Mesendoderm (in vitro differentiated cells): Measurements from ENCODE around the gene NFU1.
A peak's percentile ranks its signal among the peaks of the same experiment; 100 is the strongest.

Experiments used
- DNase-seq: peaks from one replicate; pipeline ENCODE4 v3.0.0; 2013
- H2AK5ac ChIP-seq: 2 replicates; pipeline ENCODE4 v1.6.1; 2013; ENCODE audit warnings: low read length, inconsistent platforms
- H2BK120ac ChIP-seq: 2 replicates; pipeline ENCODE4 v1.6.1; 2013; ENCODE audit warnings: low read depth, mild to moderate bottlenecking, low read length, moderate library complexity, mixed read lengths
- H2BK15ac ChIP-seq: replicated peaks from 2 replicates; pipeline ENCODE4 v1.6.1; 2013; ENCODE audit warnings: low read depth, mild to moderate bottlenecking, moderate library complexity
- H2BK5ac ChIP-seq: 2 replicates; pipeline ENCODE4 v1.6.1; 2013; ENCODE audit warnings: low read length, inconsistent platforms
- H3K18ac ChIP-seq: 2 replicates; pipeline ENCODE4 v1.6.1; 2013; ENCODE audit warnings: mild to moderate bottlenecking, low read length, mixed read lengths
- H3K23ac ChIP-seq: one replicate; pipeline ENCODE4 v1.6.1; 2013; ENCODE audit warnings: low read length
- H3K27ac ChIP-seq: 2 replicates; pipeline ENCODE4 v1.5.1; 2013; ENCODE audit warnings: low read depth, mild to moderate bottlenecking, inconsistent platforms, low read length, moderate library complexity
- H3K27me3 ChIP-seq: 2 replicates; pipeline ENCODE4 v1.6.1; 2013; ENCODE audit warnings: low read length, control low read depth, mild to moderate bottlenecking, inconsistent platforms; ENCODE audit not compliant: insufficient read depth, poor library complexity
- H3K36me3 ChIP-seq: 2 replicates; pipeline ENCODE4 v1.6.1; 2013; ENCODE audit warnings: low read length, inconsistent platforms; ENCODE audit not compliant: control insufficient read depth, insufficient read depth
- H3K4ac ChIP-seq: one replicate; pipeline ENCODE4 v1.6.1; 2013; ENCODE audit warnings: low read depth, mild to moderate bottlenecking, low read length, moderate library complexity
- H3K4me1 ChIP-seq: 2 replicates; pipeline ENCODE4 v1.6.1; 2013; ENCODE audit warnings: low read depth, low read length, inconsistent platforms; ENCODE audit not compliant: control insufficient read depth
- H3K4me2 ChIP-seq: 2 replicates; pipeline ENCODE4 v1.6.1; 2013; ENCODE audit warnings: low read length
- H3K4me3 ChIP-seq: 2 replicates; pipeline ENCODE4 v1.5.1; 2013; ENCODE audit warnings: mild to moderate bottlenecking, low read length
- H3K56ac ChIP-seq: one replicate; pipeline ENCODE4 v1.6.1; 2013; ENCODE audit warnings: low read length
- H3K79me1 ChIP-seq: 2 replicates; pipeline ENCODE4 v1.6.1; 2013; ENCODE audit warnings: low read length, inconsistent platforms
- H3K79me2 ChIP-seq: 2 replicates; pipeline ENCODE4 v1.6.1; 2013; ENCODE audit warnings: mild to moderate bottlenecking, low read length; ENCODE audit not compliant: control insufficient read depth, insufficient read depth
- H3K9ac ChIP-seq: 2 replicates; pipeline ENCODE4 v1.6.1; 2013; ENCODE audit warnings: low read length, inconsistent platforms
- H4K5ac ChIP-seq: one replicate; pipeline ENCODE4 v1.6.1; 2013; ENCODE audit warnings: low read length
- H4K8ac ChIP-seq: one replicate; pipeline ENCODE4 v1.6.1; 2013; ENCODE audit warnings: low read depth, mild to moderate bottlenecking, control low read depth, low read length, moderate library complexity
- WGBS: extraction: QIAGEN DNeasy Blood & Tissue Kit; methylation state at CpG from one replicate; pipeline ENCODE4 v1.1.7; 2013; ENCODE audit warnings: low lambda C conversion rate, missing lambda C conversion rate; ENCODE audit not compliant: insufficient coverage; ENCODE audit errors: extremely low coverage; 5-methylcytosine and 5-hydroxymethylcytosine counted together

Gene NFU1

GRCh38 chr2:69386789-69387734 lies 50.2 kb downstream of the NFU1 start, which contains the start of gene GFPT1:
TSS of gene GFPT1 (minus strand) at chr2:69387227. CDS start at chr2:69387071, 156 bp downstream.
- Histone ChIP-seq H3K79me1 (peaks cover 4% of the 10 kb centered on the region), H3K18ac (peak within 1 kb of the TSS; percentile 98), H3K36me3 (no peaks in the 10 kb centered on the region), H3K4ac (peak within 1 kb of the TSS; percentile 82), H3K79me2 (peaks cover 26% of the 10 kb centered on the region), H2BK5ac (peak within 1 kb of the TSS; percentile 14), H3K56ac (peak within 1 kb of the TSS; percentile 94), H2BK120ac (peak within 1 kb of the TSS; percentile 55), H3K4me2 (peak within 1 kb of the TSS; percentile 79), H2BK15ac (no peak within 1 kb of the TSS), H4K8ac (peak within 1 kb of the TSS; percentile 95), H3K9ac (peak within 1 kb of the TSS; percentile 90), H3K27ac (peak within 1 kb of the TSS; percentile 73), H3K4me1 (peaks cover 3% of the 10 kb centered on the region), H3K4me3 (peak within 1 kb of the TSS; percentile 56), H2AK5ac (no peak within 1 kb of the TSS), H4K5ac (peak within 1 kb of the TSS; percentile 33), H3K23ac (no peak within 1 kb of the TSS), H3K27me3 (no peaks in the 10 kb centered on the region)
- peak; percentile 95 for DNase-seq
- WGBS = no CpG with 5 or more reads among the region's 97 CpGs

- Histone ChIP-seq H3K79me2 (peaks cover 33% of the 10 kb centered on the region), H3K27me3 (no peaks in the 10 kb centered on the region), H3K56ac (peak overlapping the region; percentile 94), H4K5ac (no peak overlapping the region), H4K8ac (no peak overlapping the region), H3K9ac (peak overlapping the region; percentile 90), H3K4ac (peak overlapping the region; percentile 77), H3K23ac (no peak overlapping the region), H3K27ac (peak overlapping the region; percentile 73), H2AK5ac (no peak overlapping the region), H3K18ac (peak overlapping the region; percentile 98), H3K36me3 (no peaks in the 10 kb centered on the region), H3K4me1 (peaks cover 3% of the 10 kb centered on the region), H3K79me1 (peaks cover 4% of the 10 kb centered on the region), H3K4me3 (peak overlapping the region; percentile 54), H3K4me2 (peak overlapping the region; percentile 44), H2BK5ac (no peak overlapping the region), H2BK120ac (peak overlapping the region; percentile 55), H2BK15ac (no peak overlapping the region)
- DNase-seq = no peak
- WGBS = no CpG with 5 or more reads among the region's 6 CpGs
Measured at GRCh38 chr2:69386360-69386759, 50.9 kb downstream of the NFU1 start.

- Histone ChIP-seq H3K18ac (no peak overlapping the region), H4K5ac (no peak overlapping the region), H3K79me2 (peaks cover 35% of the 10 kb centered on the region), H3K27me3 (no peaks in the 10 kb centered on the region), H4K8ac (no peak overlapping the region), H3K56ac (no peak overlapping the region), H2BK120ac (no peak overlapping the region), H3K23ac (no peak overlapping the region), H3K4me2 (no peak overlapping the region), H3K9ac (peak overlapping the region; percentile 90), H3K4me1 (peaks cover 3% of the 10 kb centered on the region), H3K4ac (no peak overlapping the region), H3K27ac (no peak overlapping the region), H2BK5ac (no peak overlapping the region), H3K4me3 (no peak overlapping the region), H2BK15ac (no peak overlapping the region), H3K79me1 (peaks cover 4% of the 10 kb centered on the region), H2AK5ac (no peak overlapping the region), H3K36me3 (no peaks in the 10 kb centered on the region)
- DNase-seq = peak; percentile 77
- WGBS = no CpG with 5 or more reads among the region's 8 CpGs
Measured at GRCh38 chr2:69385443-69386151, 51.6 kb downstream of the NFU1 start.

GRCh38 chr2:69384618-69385081 lies 52.6 kb downstream of the NFU1 start:
- Histone ChIP-seq H3K79me2 (peaks cover 44% of the 10 kb centered on the region), H3K27me3 (no peaks in the 10 kb centered on the region), H2BK120ac (no peak overlapping the region), H2BK5ac (no peak overlapping the region), H3K4me1 (peaks cover 3% of the 10 kb centered on the region), H3K23ac (no peak overlapping the region), H3K4me2 (no peak overlapping the region), H3K4me3 (no peak overlapping the region), H3K79me1 (peaks cover 7% of the 10 kb centered on the region), H3K56ac (no peak overlapping the region), H4K5ac (no peak overlapping the region), H3K27ac (no peak overlapping the region), H3K36me3 (no peaks in the 10 kb centered on the region), H2AK5ac (no peak overlapping the region), H2BK15ac (no peak overlapping the region), H3K9ac (no peak overlapping the region), H3K4ac (no peak overlapping the region), H4K8ac (no peak overlapping the region), H3K18ac (no peak overlapping the region)
- DNase-seq = no peak
- WGBS = no CpG with 5 or more reads among the region's 5 CpGs

- Histone ChIP-seq H4K5ac (no peak overlapping the region), H3K4me1 (peaks cover 3% of the 10 kb centered on the region), H3K9ac (no peak overlapping the region), H3K4me2 (no peak overlapping the region), H2BK120ac (no peak overlapping the region), H3K18ac (no peak overlapping the region), H2BK5ac (no peak overlapping the region), H4K8ac (no peak overlapping the region), H3K36me3 (no peaks in the 10 kb centered on the region), H3K79me2 (peaks cover 51% of the 10 kb centered on the region), H2BK15ac (no peak overlapping the region), H3K27ac (no peak overlapping the region), H3K56ac (no peak overlapping the region), H3K23ac (no peak overlapping the region), H2AK5ac (no peak overlapping the region), H3K4ac (no peak overlapping the region), H3K79me1 (peaks cover 7% of the 10 kb centered on the region), H3K4me3 (no peak overlapping the region), H3K27me3 (no peaks in the 10 kb centered on the region)
- DNase-seq = no peak
- WGBS = no CpG with 5 or more reads among the region's 7 CpGs
Measured at GRCh38 chr2:69383176-69383812, 53.9 kb downstream of the NFU1 start.
